GOT3 (cell line): ENCODE measurements around the gene G6PC3.

Source experiments
- DNase-seq: peaks from one replicate; lab custom pipeline; 2025; ENCODE audit warnings: mixed read lengths; lab: John Stamatoyannopoulos, UW

G6PC3 gene

DNA sequence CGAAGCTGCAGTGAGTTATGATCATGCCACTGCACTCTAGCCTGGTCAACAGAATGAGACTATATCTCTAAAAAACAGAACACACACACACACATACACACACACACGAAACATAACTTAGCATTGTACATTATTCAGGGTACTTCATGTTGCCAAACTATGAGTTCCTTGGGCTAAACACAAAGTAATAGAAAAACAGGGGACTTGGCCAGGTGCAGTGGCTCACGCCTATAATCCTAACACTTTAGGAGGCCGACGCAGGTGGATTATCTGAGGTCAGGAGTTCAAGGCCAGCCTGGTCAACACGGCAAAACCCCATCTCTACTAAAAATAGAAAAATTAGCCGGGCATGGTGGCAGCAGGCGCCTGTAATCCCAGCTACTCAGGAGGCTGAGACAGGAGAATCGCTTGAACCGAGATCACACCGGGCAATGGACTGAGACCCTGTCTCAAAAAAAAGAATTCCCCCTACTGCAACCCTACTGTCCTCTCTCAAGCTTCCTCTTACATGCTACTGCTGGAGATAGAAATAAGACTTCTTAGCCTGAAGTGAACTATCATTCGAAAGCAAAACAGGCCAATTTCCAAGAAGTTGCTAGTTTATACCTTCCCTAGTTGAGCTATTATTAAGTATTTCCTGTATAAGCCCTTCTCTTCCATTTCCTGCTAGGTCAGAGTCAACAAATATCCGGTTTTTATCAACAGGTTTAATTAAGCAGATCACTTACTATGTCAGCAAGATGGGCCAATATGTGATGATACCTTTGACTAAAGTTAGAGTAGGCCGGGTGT lies 11.2 kb upstream of the G6PC3 start:
- no peak for DNase-seq

DNA sequence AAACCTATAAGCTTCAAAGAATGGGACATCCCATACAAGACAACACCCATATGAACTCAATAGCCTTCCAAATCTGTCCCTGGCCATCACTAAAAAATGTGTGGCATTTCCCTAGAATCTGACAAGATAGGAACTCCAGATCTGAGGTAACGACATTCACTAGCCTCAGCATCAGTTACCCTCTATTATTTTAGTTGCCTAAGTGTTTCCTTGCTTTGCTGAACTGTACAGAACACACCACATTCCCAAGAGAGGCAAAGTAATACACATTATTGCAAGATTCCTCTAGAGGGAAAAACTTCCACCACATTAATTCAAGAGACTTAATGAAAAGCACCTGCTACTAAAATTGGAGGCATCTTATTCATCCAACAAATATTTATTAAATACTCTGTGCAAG lies 9.1 kb upstream of the G6PC3 start:
- no peak for DNase-seq

DNA sequence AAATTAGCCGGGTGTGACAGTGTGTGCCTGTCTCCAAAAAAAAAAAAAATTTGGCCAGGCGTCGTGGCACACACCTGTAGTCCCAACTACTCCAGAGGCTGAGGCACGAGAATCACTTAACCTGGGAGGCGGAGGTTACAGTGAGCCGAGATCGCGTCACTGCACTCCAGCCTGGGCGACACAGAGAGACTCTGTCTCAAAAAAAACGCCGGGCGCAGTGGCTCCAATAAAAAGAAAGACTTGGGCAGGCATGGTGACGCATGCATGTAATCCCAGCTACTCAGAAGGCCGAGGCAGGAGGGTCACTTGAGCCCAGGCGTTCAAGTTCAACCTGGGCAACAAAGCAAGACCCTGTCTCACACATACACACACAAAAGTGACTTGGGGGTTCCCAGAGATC lies 7.7 kb upstream of the G6PC3 start:
- DNase-seq = no peak

DNA sequence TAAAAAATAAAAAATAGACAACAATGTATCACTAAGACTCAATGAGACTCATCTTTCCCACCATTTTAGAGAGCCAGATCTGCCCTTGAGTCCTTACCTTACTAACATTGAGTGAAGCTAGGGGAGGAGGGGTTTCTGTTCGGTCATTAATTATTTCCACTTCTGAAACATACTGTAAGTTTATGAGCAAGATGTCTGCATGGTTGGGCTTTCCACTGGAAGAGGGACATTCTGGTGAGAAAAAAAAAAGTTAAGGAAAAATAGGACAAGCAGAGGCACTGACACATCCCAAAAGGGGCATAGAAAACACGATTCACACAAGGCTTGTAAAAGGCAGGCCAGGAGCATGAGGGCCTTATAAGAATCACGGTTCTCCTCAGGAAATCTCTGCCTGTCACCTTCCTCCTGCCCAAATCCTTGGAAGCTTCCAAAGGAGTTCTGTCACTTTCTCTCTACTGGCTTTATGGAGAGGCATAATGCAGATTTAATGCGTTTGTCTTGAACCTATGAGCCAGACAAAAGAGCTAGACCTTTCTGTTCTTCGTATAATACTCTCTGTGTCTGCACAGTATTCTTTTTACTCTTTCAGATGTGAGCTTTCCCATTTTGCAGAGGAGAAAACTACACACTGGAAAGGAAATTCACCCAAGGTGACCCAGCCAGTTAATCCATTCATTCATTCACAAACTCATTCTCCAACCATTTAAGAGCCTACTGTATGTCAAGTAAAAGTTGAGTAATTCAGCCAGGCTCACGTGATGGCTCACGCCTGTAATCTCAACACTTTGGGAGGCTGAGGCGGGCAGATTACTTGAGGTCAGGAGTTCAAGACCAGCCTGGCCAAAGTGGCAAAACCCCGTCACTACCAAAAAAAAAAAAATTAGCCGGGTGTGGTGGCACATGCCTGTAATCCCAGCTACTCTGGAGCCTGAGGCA lies 6.6 kb upstream of the G6PC3 start:
- no peak for DNase-seq

DNA sequence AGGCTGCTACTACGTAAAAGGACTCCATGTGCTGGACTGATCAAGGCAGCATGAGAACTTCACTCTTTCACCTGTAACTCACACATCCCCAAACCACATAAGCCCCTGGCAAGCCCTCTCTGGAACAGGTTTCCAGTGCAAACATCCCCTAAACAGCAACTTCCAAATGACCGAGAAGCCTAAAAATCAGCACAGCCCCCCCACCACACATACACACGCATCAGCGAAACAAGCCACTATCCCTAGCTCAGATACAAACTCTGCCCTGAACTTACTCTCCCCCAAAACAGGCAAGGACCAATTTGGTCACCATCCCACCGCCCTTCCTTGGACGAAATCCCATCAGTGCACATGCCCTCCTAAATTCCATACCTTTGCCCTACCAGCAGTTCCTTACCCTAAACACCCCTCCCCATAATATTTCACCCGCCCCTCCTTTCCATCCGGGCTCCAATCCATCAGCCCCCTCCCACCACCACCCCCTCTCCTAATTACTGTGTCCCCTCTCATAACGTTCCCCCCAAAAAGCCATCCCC lies 4.8 kb upstream of the G6PC3 start:
- no peak for DNase-seq

DNA sequence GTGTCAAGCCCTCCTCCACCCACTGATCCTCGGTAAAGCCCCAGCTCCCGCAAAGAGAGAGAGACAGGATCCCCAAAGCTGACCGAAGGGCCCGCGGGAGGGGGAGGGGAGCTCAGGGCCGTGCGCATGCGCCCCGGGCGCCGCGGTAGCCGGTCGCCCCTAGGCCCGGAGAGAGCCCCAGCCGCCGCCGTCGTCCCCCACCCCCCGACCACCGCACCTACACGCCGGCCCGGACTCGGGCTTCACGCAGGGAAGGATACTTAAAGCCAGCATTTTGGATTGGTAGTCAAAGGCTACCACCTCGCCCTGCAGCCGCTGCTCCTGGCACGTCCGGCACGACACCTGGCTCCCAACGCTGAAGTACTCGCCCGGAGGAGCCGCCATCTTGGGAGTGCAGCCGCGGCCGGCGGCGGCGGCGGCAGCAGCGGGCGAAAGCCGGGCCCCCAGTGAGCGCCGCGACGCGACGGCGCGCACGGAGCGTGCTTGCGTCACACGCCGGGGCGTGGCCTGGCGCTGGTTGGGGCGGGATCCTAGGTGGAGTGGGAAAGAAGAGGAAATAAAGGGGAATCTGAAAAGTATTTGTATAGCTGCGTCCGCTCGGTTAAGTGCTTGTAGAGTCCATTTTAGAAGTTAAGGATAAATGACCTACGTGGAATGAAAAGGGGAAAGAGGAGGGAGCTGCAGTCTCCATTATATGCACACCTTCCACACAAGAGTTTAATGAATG lies 4.2 kb upstream of the G6PC3 start, which contains the start of gene LSM12:
TSS of gene LSM12 (minus strand) at position 468 of the 727 bp plus-strand sequence. CDS start at position 384, 84 bp downstream.
- peak; percentile 73 for DNase-seq

DNA sequence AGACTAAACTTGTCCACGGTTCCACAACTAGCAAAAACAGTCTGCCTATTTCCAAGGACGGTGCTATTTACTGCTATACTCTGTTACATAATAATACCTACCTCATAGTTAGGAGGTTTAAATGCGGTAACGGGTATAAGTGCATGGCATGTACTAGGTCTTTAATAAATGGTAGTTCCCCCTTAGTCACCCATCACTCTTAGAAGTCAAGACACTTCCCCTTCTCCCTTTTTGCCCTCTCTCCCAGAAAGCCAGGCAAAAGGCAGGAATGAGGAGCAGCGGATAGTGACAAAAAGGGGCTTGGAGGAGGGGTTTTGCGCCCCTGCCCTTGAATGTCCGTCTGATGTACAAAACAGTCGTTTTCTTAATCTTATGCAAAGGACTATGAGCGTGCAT lies 3.0 kb upstream of the G6PC3 start:
- no peak for DNase-seq

DNA sequence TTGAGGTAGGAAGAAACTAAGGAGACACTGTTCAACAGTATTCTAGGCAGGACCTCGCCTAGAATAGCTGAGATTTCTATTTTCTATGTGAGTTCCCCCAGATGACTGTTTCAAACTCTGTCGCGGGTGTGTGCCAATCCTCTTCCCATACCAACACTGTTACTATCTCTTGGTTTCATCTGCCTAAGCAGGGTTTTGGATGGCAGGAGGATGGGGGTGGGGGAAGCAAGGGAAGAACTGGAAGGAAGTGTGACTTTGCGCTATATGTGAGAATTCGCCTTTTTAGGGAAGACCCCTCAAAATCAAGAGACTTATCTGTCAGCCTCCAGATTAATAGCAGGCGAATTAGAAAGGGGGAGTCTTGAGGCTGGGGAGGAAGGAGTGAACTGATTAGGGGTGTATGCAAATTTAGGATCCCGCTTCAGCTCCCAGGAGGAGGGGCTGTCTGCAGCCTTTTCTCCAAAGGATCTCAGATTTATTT lies 521 bp upstream of the G6PC3 start:
- no peak for DNase-seq

DNA sequence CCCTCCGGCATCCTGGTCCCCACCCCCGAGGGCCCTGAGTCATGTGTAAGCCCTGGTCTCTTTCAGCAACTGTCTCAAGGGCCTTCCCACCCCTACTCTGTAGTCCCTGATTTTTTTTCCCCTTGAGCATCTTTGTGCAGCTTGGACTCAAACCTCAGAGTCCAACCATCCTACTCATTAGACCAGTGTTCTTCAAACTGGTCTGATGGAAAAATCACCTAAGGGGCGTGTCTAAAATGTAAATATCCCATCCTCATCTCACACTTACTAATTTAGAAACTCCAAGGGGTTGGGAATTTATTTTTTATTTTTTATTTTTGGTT lies 624 bp downstream of the G6PC3 start:
- DNase-seq = no peak

DNA sequence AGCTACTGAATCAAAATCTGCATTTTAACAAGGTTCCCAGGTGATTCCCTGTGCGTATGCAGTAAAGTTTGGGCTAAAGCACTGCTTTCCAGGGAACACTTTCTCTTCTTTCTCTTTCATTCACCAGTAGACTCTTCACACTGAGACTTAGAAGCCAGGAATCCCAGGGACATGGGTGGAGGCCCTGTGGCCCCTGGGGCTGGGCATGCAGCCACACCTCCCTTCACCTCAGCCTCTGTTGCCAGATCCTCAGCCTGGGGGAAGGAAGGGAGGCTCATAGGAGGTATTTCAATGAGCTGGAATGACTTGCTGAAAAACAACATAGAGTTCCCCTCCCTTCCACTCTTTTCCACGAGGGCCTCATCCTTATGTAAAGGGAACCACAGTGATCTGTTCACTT lies 1.2 kb downstream of the G6PC3 start:
- no peak for DNase-seq

DNA sequence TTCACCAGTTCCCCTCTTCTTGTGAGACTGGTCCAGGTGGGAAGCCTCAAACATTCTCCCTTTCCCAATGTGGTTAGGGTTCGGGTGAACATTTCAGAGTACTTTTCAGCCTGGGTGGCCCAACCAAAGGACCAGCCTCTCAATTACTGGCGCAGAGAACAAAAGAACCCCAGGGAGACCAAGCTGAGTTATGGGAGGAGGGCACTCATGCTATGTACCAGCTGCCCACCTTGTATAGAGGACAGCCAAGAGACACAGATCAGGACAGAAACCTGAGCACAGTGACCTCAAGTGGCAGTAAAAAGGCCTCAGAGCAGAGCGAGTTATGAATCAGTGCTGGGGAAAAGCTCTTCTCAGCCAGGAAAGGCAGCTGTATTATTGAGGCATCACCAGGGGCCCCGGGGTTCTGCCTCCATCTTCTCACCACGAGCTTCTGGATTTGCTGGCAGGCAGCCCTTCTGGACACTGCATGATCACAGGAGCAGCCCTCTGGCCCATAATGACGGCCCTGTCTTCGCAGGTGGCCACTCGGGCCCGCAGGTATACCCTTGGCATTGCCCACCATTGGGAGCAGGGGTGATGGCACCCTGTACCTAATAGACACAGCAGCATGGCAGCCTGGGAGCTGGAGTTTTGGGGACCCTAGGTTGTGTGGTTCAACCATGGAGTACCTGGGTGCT lies 3.8 kb downstream of the G6PC3 start:
- DNase-seq = no peak

DNA sequence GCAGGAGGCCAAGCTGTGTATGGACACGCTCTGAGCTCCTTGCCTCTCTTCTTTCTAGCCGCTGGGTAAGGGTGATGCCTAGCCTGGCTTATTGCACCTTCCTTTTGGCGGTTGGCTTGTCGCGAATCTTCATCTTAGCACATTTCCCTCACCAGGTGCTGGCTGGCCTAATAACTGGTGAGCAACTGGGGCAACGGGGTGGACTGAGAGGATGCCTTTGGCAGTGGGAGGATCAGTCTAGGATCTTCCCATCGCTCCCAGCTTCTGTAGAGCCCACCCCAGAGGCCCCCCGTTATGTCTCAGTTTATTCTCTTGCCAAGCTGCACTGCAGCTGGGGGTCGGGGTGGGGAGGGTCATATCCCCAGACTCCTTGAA lies 4.4 kb downstream of the G6PC3 start:
- no peak for DNase-seq

DNA sequence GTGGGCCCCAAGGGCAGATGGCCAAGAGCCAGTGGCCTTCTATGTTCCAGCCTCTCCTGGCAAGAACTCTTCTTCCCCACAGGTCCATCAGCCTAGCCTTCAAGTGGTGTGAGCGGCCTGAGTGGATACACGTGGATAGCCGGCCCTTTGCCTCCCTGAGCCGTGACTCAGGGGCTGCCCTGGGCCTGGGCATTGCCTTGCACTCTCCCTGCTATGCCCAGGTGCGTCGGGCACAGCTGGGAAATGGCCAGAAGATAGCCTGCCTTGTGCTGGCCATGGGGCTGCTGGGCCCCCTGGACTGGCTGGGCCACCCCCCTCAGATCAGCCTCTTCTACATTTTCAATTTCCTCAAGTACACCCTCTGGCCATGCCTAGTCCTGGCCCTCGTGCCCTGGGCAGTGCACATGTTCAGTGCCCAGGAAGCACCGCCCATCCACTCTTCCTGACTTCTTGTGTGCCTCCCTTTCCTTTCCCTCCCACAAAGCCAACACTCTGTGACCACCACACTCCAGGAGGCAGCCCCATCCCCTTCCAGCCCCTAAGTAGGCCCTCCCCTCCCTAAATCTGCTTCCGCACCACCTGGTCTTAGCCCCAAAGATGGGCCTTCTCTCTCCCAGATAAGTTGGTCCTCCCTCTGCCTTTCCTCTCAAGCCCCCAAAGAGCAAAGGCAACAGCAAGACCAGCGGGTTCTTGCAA lies 5.2 kb downstream of the G6PC3 start:
- no peak for DNase-seq

DNA sequence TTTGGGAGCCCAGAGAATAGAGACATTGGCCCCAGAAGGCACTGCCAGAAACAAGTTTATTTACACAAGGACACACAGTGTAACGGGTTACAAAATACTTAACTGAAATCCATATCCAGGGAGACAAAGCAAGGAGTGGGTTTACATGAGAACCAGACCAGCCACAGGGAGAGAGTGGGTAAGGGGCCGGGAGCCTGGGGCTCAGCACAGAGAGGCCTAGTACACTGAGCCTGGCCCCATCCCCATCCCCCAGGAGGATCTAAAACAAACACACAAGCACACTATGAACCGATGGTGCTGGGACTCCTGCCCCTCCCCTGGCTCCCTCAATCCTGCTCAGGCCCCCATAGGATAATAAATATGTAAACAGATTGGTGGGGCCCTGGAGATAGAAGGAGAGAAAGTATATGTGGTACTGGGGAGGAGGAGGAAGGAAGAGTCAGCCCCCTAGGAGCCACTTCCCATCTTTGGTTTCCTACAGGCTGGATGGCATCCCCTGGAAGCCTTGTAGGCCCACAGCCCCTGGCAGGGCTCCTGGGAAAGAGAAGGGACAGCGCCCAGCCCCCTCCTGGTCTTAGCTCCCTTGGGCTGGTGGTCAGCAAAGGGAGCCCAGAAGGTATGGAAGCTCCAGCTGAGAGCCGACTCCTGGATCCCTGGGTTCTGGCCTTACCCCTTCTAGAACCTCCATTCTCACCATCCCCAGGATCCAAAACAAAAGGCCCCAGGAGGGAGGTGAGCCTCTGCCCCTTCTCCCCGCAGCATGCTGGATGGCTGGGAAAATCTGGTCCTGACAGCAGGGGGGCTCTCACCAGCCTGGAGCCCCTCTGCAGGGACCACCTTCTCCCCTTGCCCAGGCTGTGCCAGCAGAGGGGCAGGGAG lies 6.4 kb downstream of the G6PC3 start:
- DNase-seq = no peak

DNA sequence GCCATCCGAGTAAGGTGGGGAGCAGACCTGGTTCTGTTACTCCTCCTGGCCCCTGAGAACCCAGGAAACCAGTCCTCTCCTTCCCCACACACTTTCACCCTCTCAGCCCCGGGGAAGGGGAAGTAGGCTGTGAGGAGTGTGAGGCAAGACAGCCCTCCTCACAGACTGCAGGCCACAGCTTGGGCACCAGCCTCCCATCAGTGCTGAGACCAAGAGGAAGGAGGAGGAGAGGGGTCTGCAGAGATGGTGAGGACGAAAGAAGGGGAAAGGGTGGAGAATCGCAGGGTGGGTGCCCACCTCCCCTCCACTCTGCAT lies 7.0 kb downstream of the G6PC3 start:
- DNase-seq = no peak

DNA sequence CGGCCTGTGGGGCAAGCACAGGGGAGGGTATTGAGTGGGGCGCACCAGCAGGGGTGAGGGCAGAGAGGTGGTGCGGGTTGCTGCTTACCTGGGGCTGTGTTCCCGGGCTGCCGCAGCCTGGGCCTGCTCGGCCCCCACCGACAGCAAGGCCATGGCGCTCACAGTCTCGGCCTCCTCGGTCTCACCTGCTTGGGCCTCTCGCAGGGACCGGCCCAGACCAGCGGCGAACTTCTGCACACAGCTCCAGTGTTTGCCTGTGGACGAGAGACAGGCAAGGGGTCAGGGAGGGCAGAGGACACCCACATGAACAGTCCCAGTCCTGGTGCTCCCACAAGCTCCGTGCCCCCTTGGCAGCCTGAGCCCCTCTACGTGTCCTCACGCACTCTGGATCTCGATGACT lies 7.9 kb downstream of the G6PC3 start:
- DNase-seq = no peak

DNA sequence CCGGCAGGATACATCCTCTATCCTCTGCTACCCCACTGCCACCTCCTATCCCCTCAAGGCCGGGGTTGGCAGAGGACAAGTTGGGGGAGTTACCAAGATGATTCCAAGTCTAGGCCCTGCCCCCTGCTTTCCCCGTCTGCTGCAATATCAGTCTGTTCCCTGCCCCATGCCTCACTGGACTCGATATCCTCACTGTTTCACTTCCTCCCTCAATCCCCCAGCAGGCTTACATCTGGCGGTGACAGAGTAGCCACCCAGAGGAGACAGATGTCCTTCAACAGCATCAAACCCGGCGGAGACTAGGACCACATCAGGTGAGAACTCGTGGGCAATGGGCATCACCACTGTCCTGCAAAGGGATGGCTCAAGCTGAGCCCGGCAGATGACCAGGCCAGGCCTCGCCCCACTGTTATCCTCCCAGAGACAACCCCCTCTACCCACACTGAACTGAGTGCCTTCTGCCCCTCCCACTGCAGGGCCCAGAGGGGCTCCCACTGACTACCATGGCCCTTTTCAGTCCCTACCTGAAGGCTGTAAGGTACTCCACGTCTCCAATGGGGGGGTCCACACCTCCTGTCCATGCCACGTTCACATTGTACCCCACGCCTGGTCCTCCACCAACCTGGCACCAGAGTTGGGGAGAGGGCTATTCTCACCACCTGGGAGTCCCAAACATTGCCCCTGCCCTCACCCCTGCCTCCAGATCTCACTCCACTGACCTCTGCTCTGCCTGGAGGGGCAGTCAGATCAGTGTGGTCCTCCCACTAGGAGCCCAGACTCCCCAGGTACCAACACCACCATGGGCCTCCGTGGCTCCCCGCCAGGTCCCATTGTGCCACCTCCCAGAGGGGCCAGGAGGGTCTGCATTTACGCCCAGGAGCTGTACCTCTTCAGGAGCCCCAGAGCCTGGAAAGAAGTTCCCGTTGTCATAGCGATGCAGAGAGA lies 9.6 kb downstream of the G6PC3 start:
- DNase-seq = no peak

DNA sequence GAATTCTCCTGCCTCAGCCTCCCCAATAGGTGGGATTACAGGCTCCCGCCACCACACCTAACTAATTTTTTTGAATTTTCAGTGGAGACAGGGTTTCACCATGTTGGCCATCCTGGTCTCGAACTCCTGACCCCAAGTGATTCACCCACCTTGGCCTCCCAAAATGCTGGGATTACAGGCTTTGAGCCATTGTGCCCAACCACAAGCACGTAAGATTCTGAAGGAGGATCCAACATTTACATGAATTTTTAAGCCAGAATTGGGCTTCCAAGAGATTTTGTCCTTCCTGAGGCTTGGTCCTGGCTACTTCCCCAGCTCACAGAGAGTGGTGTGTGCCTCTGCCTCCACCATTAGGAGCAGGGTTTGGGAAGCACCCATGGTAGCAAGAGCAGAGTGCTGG lies 11.1 kb downstream of the G6PC3 start:
- no peak for DNase-seq
